NCI-H524 treated with DMSO at 0.1 percent for 48 hours (cell line): ENCODE measurements around the gene DMBX1.

Experiments used
- DNase-seq: peaks from one replicate; lab custom pipeline; 2025; lab: John Stamatoyannopoulos, UW

Gene DMBX1

GRCh38 chr1:46525253-46525983, 35.8 kb downstream of the DMBX1 start:
- DNase-seq: no peak

DNA sequence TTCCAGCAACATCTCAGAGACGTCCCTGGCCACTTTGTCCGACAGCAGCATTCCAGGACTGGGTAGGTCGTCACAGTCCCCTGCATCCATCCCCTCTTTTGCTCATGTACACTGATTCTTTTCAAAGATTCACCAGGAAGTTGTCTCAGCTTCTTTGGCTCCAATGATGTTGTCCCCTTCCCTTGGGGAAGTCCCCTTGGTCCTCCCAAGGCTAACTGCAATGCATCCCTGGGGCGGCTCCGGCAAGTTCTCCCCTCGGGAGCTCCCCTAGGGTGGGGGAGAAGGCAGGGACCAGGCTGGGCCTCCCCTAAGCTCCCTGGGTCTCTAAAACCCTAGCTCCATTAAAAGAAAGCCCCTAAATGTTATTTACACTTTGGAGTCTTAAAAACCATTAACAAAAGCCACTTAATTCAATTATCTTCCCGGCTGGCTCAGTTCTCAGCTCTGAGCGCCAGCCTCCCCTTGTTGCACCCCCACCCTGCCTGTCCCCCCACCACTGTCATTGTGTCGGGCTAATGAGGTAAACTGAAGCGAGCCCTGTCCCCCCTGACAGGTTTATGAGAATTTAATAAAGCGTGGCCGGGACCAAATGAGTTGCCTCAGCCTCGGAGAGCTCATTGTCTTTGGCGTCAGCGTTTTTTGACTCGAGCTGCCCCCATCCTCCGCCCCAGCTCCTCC, 36.5 kb downstream of the DMBX1 start:
- DNase-seq: no peak

DNA sequence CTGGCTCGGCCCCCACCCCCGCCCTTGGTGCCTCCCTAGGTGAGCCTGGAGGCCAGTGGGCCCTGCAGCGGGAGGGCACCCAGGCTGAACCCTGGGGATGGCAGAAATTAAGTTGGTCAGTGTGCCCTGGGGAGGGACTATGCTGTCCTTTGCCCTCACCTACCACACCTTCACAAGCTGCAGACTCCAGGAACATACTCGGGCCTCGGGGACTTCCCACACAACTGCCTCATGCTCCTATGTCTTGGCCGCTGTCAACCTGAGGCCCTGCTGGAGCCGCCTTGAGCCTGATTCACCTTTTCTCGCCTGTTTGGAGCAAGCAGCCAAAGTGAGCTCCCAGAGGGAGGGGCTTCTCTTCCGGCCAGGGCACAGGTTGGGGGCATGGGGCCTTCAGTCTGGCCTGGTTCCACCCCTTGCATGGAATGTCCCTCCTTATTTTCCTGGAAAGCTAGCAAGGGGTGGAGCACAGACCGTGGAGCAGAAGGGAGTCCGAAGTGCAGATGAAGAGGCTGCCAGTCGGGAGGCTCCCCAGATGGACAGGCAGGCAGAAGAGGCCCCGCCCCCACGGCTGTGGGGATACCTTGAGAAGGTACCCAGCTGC, 37.2 kb downstream of the DMBX1 start:
- DNase-seq: no peak

DNA sequence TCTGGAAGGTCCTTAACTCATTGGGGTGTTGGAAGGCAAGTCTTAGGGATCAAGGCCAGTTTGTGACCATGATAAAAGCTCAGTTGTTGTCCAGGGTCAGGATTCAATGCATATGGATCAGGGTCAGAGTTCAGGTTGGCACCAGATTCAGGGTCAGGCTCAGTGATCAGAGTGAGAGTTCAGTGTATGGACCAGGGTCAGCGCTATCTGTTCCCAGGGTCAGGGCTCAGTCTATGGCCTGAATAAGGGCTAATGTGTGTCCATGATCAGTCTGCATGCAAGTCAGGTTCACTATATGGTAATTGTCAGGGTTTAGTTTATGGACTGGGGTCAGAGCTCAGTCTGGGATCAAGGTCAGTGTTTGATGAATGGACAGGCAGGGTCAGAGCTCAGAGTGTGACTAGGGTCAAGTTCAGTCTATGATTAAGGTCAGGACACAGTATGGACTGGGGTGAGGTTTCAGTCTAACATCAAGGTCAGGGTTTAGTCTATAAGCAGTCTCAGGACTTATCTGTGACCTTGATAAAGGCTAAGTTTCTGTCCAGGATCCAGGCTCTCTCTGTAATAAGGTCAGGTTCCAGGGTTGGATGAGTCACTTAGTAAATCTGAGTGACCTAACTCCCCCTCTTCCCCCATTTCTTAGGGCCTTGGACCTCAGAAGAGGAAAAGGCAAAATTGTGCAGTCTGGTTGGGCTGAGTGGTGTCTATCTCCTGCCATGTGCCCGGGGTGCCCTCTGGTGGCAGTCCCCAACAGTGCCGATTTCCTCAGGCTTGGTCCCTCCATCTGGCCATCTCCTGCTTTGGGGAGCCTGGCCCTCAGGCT, 38.0 kb downstream of the DMBX1 start:
- DNase-seq: no peak

DNA sequence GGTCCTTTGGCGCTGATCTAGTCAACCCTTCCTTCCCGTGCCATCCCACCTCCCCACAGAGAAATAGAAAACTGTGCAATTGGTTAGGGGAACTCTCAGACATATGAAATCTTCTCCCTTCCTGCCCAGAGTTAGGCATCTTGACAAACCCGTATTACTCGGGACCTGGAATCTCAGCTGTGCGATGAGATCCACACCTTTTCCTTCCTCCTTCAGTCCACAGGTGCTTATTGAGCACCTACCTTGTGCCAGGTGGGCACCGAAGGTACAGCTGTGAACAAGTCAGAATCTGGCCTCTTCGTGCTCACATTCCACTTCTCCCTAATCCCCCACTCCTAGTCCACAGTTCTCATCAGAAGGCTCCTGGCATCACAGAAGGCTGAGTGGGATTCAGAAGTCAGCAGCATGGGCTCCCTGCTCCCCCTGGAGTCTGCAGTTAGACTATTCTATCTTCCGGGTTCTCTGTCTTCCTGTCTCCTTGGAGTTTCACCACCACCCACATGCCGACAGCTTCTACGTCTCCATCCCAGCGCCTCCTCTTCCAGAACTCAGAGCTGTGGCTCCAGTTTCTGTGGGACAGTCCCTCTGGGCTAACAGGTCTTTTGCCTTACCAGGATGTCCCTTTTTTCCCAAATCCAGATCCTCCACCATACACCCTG, 38.8 kb downstream of the DMBX1 start:
- peak; percentile 50 for DNase-seq

- DNase-seq: peak; percentile 64
These were observed 39.5 kb downstream of the DMBX1 start for GRCh38 chr1:46529031-46529630.

- no peak for DNase-seq
These were observed 40.7 kb downstream of the DMBX1 start for GRCh38 chr1:46530311-46530710.

GRCh38 chr1:46530791-46531409, 41.3 kb downstream of the DMBX1 start:
- no peak for DNase-seq

- no peak for DNase-seq
These were observed 42.5 kb downstream of the DMBX1 start for GRCh38 chr1:46532095-46532494.

- no peak for DNase-seq
These were observed 43.0 kb downstream of the DMBX1 start for GRCh38 chr1:46532498-46533178.

DNA sequence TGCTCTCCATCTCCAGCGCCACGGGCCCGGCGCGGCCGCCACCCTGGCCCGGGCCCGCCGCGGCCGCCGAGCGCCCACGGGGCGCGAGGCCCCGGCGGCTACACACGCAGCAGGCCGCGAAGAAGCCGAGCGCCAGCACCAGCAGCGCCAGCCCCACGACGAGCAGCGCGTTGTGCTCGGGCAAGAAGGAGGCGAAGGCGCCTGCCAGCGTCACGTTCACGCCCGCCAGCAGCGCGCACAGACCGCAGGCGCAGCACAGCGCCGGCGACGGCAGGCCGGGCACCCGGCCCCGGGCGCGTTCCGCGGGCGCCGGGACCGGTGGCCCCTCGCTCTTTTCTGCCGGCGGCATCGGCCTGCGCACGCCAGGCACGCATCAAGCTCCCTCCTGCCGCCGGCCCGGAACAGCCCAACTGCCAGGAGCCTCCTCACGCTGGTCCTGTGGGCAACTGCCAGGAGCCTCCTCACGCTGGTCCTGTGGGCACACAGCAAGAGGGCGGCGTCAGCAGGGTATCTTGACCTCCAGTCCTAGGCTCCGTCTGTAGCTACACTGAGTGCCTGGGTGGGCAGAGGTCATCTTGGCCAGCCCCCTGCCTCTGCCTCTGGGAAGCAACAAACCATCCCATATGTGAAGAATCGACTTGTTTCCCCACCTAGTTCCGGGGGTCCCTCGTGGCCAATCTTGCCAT, 43.7 kb downstream of the DMBX1 start:
- DNase-seq: no peak

DNA sequence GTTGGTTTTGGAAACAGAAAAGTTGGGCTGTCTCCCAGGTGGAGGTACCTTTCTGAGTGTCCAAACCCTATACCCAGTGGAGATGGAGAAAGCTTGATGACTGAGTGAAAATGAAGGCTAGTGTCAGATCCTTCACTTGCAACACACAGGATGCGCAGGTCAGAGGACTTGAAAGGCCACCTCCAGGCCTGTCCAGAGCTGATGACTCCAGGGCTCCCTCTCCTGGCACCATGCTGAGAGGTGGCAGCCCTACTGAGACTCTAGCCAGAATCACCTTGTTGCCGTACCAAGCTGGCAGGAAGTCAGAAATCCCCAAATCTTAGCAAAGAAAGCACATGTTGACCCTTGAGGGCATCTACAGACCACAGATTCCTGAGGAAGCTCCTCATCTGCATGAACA, 45.4 kb downstream of the DMBX1 start:
- no peak for DNase-seq

GRCh38 chr1:46536527-46536926, 46.9 kb downstream of the DMBX1 start:
- DNase-seq: no peak

DNA sequence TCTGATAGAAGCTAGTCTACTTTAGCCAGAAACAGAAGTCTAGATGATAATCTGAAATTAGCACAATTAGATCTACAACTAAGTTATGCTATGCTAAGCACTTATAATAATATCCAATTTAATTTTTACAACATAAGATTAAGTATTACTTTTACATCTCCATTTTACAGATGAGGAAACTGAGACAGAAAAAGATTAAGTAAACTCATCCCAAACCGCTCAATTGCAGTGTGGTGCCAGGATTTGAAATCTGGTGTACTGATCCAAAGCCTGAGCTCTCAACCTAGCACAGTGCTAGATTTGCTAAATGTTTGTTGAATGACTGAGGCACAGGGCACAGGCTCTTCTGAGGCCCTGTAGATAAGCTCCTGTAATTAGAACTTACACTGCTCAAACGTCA, 48.0 kb downstream of the DMBX1 start:
- DNase-seq: no peak

DNA sequence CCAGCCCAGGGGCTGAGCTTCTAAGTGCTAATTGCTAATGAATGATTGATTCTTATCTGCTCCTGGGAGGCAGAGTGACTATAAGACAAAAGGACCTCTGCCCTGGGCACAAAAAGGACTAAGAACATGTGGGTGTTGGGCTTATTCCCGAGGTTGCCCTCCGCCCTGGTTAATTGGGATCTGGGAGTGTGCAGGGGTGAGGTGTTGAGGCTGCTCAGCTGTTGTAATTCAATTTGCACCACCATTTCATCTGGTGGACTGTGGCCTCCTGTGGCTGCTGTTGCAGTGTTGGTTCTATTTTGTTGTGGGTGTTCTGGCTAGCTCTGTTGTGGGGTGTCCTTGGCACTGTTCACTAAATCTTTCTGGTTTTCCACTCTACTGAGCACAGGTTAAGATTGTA, 48.5 kb downstream of the DMBX1 start:
- DNase-seq: no peak
